H9 (cell line): Measurements from ENCODE around the gene EVL. TPM values are rescaled to one million over a fixed set of nuclear protein-coding genes. Genes with fewer than 3 reads are reported as not detected.

Source experiments
- DNase-seq: peaks from one replicate; pipeline ENCODE4 v3.0.0-alpha.2; 2017
- H2AFZ ChIP-seq: one replicate; pipeline ENCODE4 v1.6.1; 2013; ENCODE audit warnings: mild to moderate bottlenecking, low read length, control low read depth, moderate library complexity
- H2AK5ac ChIP-seq: 2 replicates; pipeline ENCODE4 v1.6.1; 2013; ENCODE audit warnings: low read length, control low read depth, mixed read lengths; ENCODE audit not compliant: insufficient read length
- H2BK120ac ChIP-seq: one replicate; pipeline ENCODE4 v1.6.1; 2013; ENCODE audit warnings: low read depth, mild to moderate bottlenecking, low read length, control low read depth, inconsistent platforms; ENCODE audit not compliant: poor library complexity, severe bottlenecking
- H2BK12ac ChIP-seq: 2 replicates; pipeline ENCODE4 v1.6.1; 2013; ENCODE audit warnings: low read length, control low read depth, mixed read lengths, low read depth; ENCODE audit not compliant: insufficient read length
- H2BK15ac ChIP-seq: 2 replicates; pipeline ENCODE4 v1.6.1; 2013; ENCODE audit warnings: low read depth, low read length, control low read depth
- H2BK20ac ChIP-seq: one replicate; pipeline ENCODE4 v1.6.1; 2013; ENCODE audit warnings: low read depth, mild to moderate bottlenecking, low read length, control low read depth, inconsistent platforms; ENCODE audit not compliant: poor library complexity, severe bottlenecking
- H2BK5ac ChIP-seq: 2 replicates; pipeline ENCODE4 v1.6.1; 2013; ENCODE audit warnings: low read length, control low read depth, mixed read lengths; ENCODE audit not compliant: insufficient read length
- H3K14ac ChIP-seq: 2 replicates; pipeline ENCODE4 v1.6.1; 2013; ENCODE audit warnings: low read length, control low read depth; ENCODE audit not compliant: insufficient read depth
- H3K18ac ChIP-seq: 2 replicates; pipeline ENCODE4 v1.6.1; 2013; ENCODE audit warnings: low read depth, mild to moderate bottlenecking, mixed read lengths, low read length, control low read depth; ENCODE audit not compliant: insufficient read length
- H3K23ac ChIP-seq: 2 replicates; pipeline ENCODE4 v1.6.1; 2013; ENCODE audit warnings: low read length, control low read depth, mixed read lengths, low read depth; ENCODE audit not compliant: insufficient read length
- H3K23me2 ChIP-seq: 2 replicates; pipeline ENCODE4 v1.6.1; 2013; ENCODE audit warnings: low read depth, mild to moderate bottlenecking, mixed read lengths, low read length, control low read depth; ENCODE audit not compliant: insufficient read length, poor library complexity, severe bottlenecking
- H3K27ac ChIP-seq: 2 replicates; pipeline ENCODE4 v1.5.1; 2013; ENCODE audit warnings: low read length, control low read depth, mixed read lengths, low read depth; ENCODE audit not compliant: insufficient read length
- H3K27me3 ChIP-seq: 2 replicates; pipeline ENCODE4 v1.6.1; 2013; ENCODE audit warnings: low read length, control low read depth, inconsistent platforms; ENCODE audit not compliant: insufficient read depth
- H3K4ac ChIP-seq: 2 replicates; pipeline ENCODE4 v1.6.1; 2013; ENCODE audit warnings: low read depth, mild to moderate bottlenecking, control low read depth, inconsistent platforms, low read length, moderate library complexity
- H3K4me1 ChIP-seq: 2 replicates; pipeline ENCODE4 v1.6.1; 2013; ENCODE audit warnings: low read length, control low read depth, inconsistent platforms; ENCODE audit not compliant: insufficient read depth
- H3K4me2 ChIP-seq: 2 replicates; pipeline ENCODE4 v1.6.1; 2013; ENCODE audit warnings: low read length, control low read depth, mixed read lengths; ENCODE audit not compliant: insufficient read length, insufficient read depth
- H3K56ac ChIP-seq: 2 replicates; pipeline ENCODE4 v1.6.1; 2013; ENCODE audit warnings: low read depth, mild to moderate bottlenecking, mixed read lengths, low read length, control low read depth; ENCODE audit not compliant: insufficient read length
- H3K79me1 ChIP-seq: 2 replicates; pipeline ENCODE4 v1.6.1; 2013; ENCODE audit warnings: low read depth, mild to moderate bottlenecking, moderate library complexity, low read length, control low read depth, inconsistent platforms; ENCODE audit not compliant: insufficient read depth, poor library complexity, severe bottlenecking
- H3K79me2 ChIP-seq: 2 replicates; pipeline ENCODE4 v1.6.1; 2013; ENCODE audit warnings: low read length, control low read depth, inconsistent platforms; ENCODE audit not compliant: insufficient read depth
- H3K9ac ChIP-seq: 2 replicates; pipeline ENCODE4 v1.6.1; 2013; ENCODE audit warnings: low read length, control low read depth, mixed read lengths; ENCODE audit not compliant: insufficient read length; ENCODE audit errors: extremely low read depth
- H3K9me3 ChIP-seq: one replicate; pipeline ENCODE4 v1.6.1; 2013; ENCODE audit warnings: low read depth, low read length, inconsistent platforms; ENCODE audit not compliant: control insufficient read depth
- H3T11ph ChIP-seq: one replicate; pipeline ENCODE4 v1.6.1; 2013; ENCODE audit warnings: mild to moderate bottlenecking, low read length, control low read depth, inconsistent platforms
- H4K20me1 ChIP-seq: one replicate; pipeline ENCODE4 v1.6.1; 2013; ENCODE audit not compliant: control insufficient read depth, insufficient read length, insufficient read depth
- H4K5ac ChIP-seq: 2 replicates; pipeline ENCODE4 v1.6.1; 2013; ENCODE audit warnings: low read depth, mild to moderate bottlenecking, mixed read lengths, low read length, control low read depth; ENCODE audit not compliant: insufficient read length
- H4K8ac ChIP-seq: replicated peaks from 2 replicates; pipeline ENCODE4 v1.6.1; 2013; ENCODE audit warnings: low read length, control low read depth, mixed read lengths, low read depth; ENCODE audit not compliant: insufficient read length
- H4K91ac ChIP-seq: 2 replicates; pipeline ENCODE4 v1.6.1; 2013; ENCODE audit warnings: low read depth, mild to moderate bottlenecking, moderate library complexity, mixed read lengths, low read length, control low read depth; ENCODE audit not compliant: insufficient read length
- H3K27ac Mint-ChIP-seq, 3 experiments: 2 replicates in 2 of 3; 3 replicates in 1 of 3; pipeline ENCODE4 v1.8.0; 2020 to 2021; ENCODE audit warnings: mixed read lengths in 3 of 3, mild to moderate bottlenecking in 1 of 3, moderate library complexity in 1 of 3
- H3K27me3 Mint-ChIP-seq: 2 replicates; pipeline ENCODE4 v1.8.0; 2021; ENCODE audit warnings: low read depth, mild to moderate bottlenecking, moderate library complexity, mixed read lengths
- H3K36me3 Mint-ChIP-seq, 3 experiments: 2 replicates in 2 of 3; 3 replicates in 1 of 3; pipeline ENCODE4 v1.8.0; 2020 to 2021; ENCODE audit warnings: low read depth in 3 of 3, mixed read lengths in 3 of 3; ENCODE audit not compliant: insufficient read depth in 1 of 3
- H3K4me1 Mint-ChIP-seq, 2 experiments: 2 replicates each; pipeline ENCODE4 v1.8.0; 2020; ENCODE audit warnings: mixed read lengths in 2 of 2
- H3K4me3 Mint-ChIP-seq, 2 experiments: 2 replicates in 1 of 2; 3 replicates in 1 of 2; pipeline ENCODE4 v1.8.0; 2020 to 2021; ENCODE audit warnings: mild to moderate bottlenecking in 2 of 2, mixed read lengths in 2 of 2, moderate library complexity in 1 of 2
- H3K9me3 Mint-ChIP-seq, 2 experiments: 2 replicates in 1 of 2; 3 replicates in 1 of 2; pipeline ENCODE4 v1.8.0; 2020; ENCODE audit warnings: mild to moderate bottlenecking in 2 of 2, mixed read lengths in 2 of 2, moderate library complexity in 1 of 2
- WGBS: extraction: QIAGEN DNeasy Blood & Tissue Kit; methylation state at CpG from one replicate; pipeline ENCODE4 v1.1.7; 2013; ENCODE audit warnings: missing lambda C conversion rate, low lambda C conversion rate, mixed read lengths; ENCODE audit not compliant: insufficient read length; ENCODE audit errors: extremely low coverage; 5-methylcytosine and 5-hydroxymethylcytosine counted together
- total RNA-seq: library from RNA; stranded (reverse); gene quantifications from 2 replicates; pipeline ENCODE4 v1.2.1, GENCODE V29; 2021
- TF ChIP-seq, protein P1 (sequence below): fragments of 200-600 bp; sonication (generic); conservative IDR thresholded peaks from 3 replicates; pipeline ENCODE4 v1.8.0; 2021; ENCODE audit warnings: antibody characterized with exemption, mild to moderate bottlenecking

Gene EVL
- total RNA-seq, 1 experiment from 2014 or later: 53.2 TPM

DNA sequence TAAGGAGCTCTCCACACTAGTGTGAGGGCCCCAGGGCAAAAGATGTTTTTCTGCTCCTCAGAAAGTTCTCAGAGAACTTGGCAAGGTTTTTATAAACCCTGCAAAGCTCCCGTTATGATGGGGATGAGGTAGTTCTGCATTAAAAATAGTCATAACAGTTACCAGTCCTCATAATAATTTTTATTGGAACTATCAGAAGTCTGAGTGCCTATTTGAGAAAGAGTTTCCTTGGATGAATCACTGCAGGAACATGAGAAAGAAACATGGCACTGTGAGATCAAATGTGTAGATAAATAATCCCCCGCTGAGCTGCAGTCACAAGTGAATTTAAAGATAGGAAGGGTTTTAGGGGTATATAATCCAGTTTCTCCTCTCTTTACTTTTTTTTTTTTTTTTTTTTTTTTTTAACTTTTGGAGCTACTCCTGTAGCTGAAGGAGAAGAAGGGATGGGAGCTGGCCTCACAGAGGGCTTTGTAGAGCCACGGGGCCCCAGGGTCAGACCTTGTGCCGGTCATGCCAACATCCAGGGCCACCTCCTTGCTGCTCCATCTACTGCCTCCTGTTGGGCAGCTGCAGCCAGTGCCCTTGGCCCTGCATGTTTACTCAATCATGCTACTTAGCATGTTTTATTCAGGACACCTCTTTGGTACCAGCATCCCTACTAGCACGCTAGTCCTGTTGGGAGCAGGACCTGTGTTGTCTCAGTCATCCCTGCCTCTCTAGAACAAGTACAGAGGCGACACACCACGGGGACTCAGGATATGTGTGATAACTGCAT is 39.5 kb downstream of the EVL start:
- Histone ChIP-seq H3K4me1 (peaks cover 4% of the 10 kb centered on the region; the same call in 1 of the 2 replicates), H3K18ac (no peak overlapping the region), H3K23me2 (no peaks in the 10 kb centered on the region), H2AK5ac (no peak overlapping the region), H3K9me3 (no peaks in the 10 kb centered on the region), H4K5ac (no peak overlapping the region), H3K27me3 (no peaks in the 10 kb centered on the region), H4K8ac (no peak overlapping the region), H3K79me1 (no peaks in the 10 kb centered on the region), H4K20me1 (no peaks in the 10 kb centered on the region), H2BK12ac (no peak overlapping the region), H3K23ac (no peak overlapping the region), H3K79me2 (no peaks in the 10 kb centered on the region), H3T11ph (no peak overlapping the region), H3K27ac (no peak overlapping the region), H3K56ac (no peak overlapping the region), H2BK5ac (no peak overlapping the region), H2BK15ac (no peak overlapping the region), H3K14ac (no peak overlapping the region), H3K4me2 (no peak overlapping the region), H2BK120ac (no peak overlapping the region), H4K91ac (no peak overlapping the region), H3K9ac (no peak overlapping the region), H3K4ac (no peak overlapping the region), H2AFZ (no peak overlapping the region), H2BK20ac (no peak overlapping the region)
- Mint-ChIP-seq H3K4me1 (peaks cover 16 to 21% of the 10 kb centered on the region in 2 experiments), H3K9me3 (no peaks in the 10 kb centered on the region), H3K4me3 (no peak overlapping the region), H3K36me3 (no peaks in the 10 kb centered on the region; a peak in 1 of 7 replicates), H3K27me3 (no peaks in the 10 kb centered on the region), H3K27ac (no peak overlapping the region)
- TF ChIP-seq, protein P1, sequence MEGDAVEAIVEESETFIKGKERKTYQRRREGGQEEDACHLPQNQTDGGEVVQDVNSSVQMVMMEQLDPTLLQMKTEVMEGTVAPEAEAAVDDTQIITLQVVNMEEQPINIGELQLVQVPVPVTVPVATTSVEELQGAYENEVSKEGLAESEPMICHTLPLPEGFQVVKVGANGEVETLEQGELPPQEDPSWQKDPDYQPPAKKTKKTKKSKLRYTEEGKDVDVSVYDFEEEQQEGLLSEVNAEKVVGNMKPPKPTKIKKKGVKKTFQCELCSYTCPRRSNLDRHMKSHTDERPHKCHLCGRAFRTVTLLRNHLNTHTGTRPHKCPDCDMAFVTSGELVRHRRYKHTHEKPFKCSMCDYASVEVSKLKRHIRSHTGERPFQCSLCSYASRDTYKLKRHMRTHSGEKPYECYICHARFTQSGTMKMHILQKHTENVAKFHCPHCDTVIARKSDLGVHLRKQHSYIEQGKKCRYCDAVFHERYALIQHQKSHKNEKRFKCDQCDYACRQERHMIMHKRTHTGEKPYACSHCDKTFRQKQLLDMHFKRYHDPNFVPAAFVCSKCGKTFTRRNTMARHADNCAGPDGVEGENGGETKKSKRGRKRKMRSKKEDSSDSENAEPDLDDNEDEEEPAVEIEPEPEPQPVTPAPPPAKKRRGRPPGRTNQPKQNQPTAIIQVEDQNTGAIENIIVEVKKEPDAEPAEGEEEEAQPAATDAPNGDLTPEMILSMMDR: peak; percentile 49
- no CpG with 5 or more reads among the region's 7 CpGs for WGBS
- DNase-seq: no peak
